Activated T-cell treated with anti-CD3 and anti-CD28 coated beads, Interleukin-2, amount 50 U/mL, for 48 hours (primary cell): Measurements from ENCODE around the gene TACC3.

Experiments
- DNase-seq, 2 experiments: peaks; one replicate each; pipeline ENCODE4 v3.0.0-alpha.2; 2020

TACC3 gene

GRCh38 chr4:1725521-1725920, 4.2 kb downstream of the TACC3 start:
- DNase-seq: no peak

- peak; percentile 93 to 94 for DNase-seq
These were observed 5.0 kb downstream of the TACC3 start for GRCh38 chr4:1726146-1726934.

- DNase-seq: no peak
These were observed 6.1 kb downstream of the TACC3 start for GRCh38 chr4:1727117-1728031.

- DNase-seq: no peak
These were observed 7.0 kb downstream of the TACC3 start for GRCh38 chr4:1728061-1728980.

GRCh38 chr4:1730532-1731135, 9.3 kb downstream of the TACC3 start:
- no peak for DNase-seq

- DNase-seq: no peak
These were observed 9.9 kb downstream of the TACC3 start for GRCh38 chr4:1731180-1731579.

GRCh38 chr4:1732911-1733310, 11.6 kb downstream of the TACC3 start:
- no peak for DNase-seq

GRCh38 chr4:1735215-1735614, 13.9 kb downstream of the TACC3 start:
- no peak for DNase-seq

GRCh38 chr4:1736812-1737211, 15.5 kb downstream of the TACC3 start:
- DNase-seq: no peak

GRCh38 chr4:1737666-1738065, 16.3 kb downstream of the TACC3 start:
- DNase-seq: no peak

- DNase-seq: no peak
These were observed 17.1 kb downstream of the TACC3 start for GRCh38 chr4:1738410-1738809.

- DNase-seq: no peak
These were observed 18.0 kb downstream of the TACC3 start for GRCh38 chr4:1739358-1739757.

GRCh38 chr4:1740021-1740545, 18.8 kb downstream of the TACC3 start:
- no peak for DNase-seq

- DNase-seq: no peak
These were observed 19.9 kb downstream of the TACC3 start for GRCh38 chr4:1741208-1741607.

- DNase-seq: no peak
These were observed 22.2 kb downstream of the TACC3 start for GRCh38 chr4:1743551-1743950.

- DNase-seq: no peak
These were observed 22.7 kb downstream of the TACC3 start for GRCh38 chr4:1743975-1744374.

- DNase-seq: no peak
These were observed 23.2 kb downstream of the TACC3 start for GRCh38 chr4:1744552-1744951.

- no peak for DNase-seq
These were observed 23.8 kb downstream of the TACC3 start for GRCh38 chr4:1745165-1745564.

- no peak for DNase-seq
These were observed 24.4 kb downstream of the TACC3 start for GRCh38 chr4:1745697-1746096.

- peak; percentile 91 for DNase-seq
These were observed 25.0 kb downstream of the TACC3 start for GRCh38 chr4:1746265-1746691.

GRCh38 chr4:1746919-1747602, 25.7 kb downstream of the TACC3 start:
- DNase-seq: no peak

- no peak for DNase-seq
These were observed 26.3 kb downstream of the TACC3 start for GRCh38 chr4:1747603-1747967.
